T-helper 1 cell treated with Interleukin-12 subunit alpha and Interleukin-12 subunit beta and Interleukin-4 antibody, amounts not matched to agents 30 ng/mL and 1 ng/mL, for 36 hours (primary cell): ENCODE measurements around the gene SMIM1. TPM values are rescaled to one million over a fixed set of nuclear protein-coding genes. Genes with fewer than 3 reads are reported as not detected.
"Not testable (repeated sequence)": the region's sequence is repeated elsewhere in the genome, so short reads cannot be mapped to it uniquely, and the experiment has no call there.

Source experiments
- intact Hi-C: fragments of 100-400 bp; cut with micrococcal nuclease; formaldehyde crosslinking; loops from one replicate; pipeline ENCODE4 v1.15.1; 2024
- total RNA-seq: library from RNA; stranded (reverse); gene quantifications from 2 replicates; pipeline ENCODE4 v1.2.3, GENCODE V29; 2022

The SMIM1 gene
- total RNA-seq, 1 donor from 2014 or later, result not detected

- intact Hi-C loops, result no loop called here
Observed at GRCh38 chr1:3789421-3790300, 17.1 kb downstream of the SMIM1 start.

- intact Hi-C loops, result no loop called here
Observed at GRCh38 chr1:3790500-3790923, 18.0 kb downstream of the SMIM1 start.

GRCh38 chr1:3790952-3791351 lies 18.4 kb downstream of the SMIM1 start:
- intact Hi-C loops, result no loop called here

- intact Hi-C loops, result loop anchor here (1.0 kb wide), 7 partner anchors 19 to 171 kb away; partner anchors contain the start of genes C1orf174, CEP104, DFFB and SMIM1
Observed at GRCh38 chr1:3795453-3796214, 23.1 kb downstream of the SMIM1 start.

- intact Hi-C loops, result loop anchor here (1.0 kb wide), 7 partner anchors 20 to 172 kb away; partner anchors contain the start of genes C1orf174, CEP104, DFFB and SMIM1
Observed at GRCh38 chr1:3796215-3797061, 23.9 kb downstream of the SMIM1 start, which contains the start of gene LRRC47. LRRC47 (minus strand) TSS chr1:3796498; CDS start chr1:3796476, 22 bp downstream.

- intact Hi-C loops, result no loop called here
Observed at GRCh38 chr1:3799976-3800685, 27.6 kb downstream of the SMIM1 start.

GRCh38 chr1:3800795-3801194 lies 28.2 kb downstream of the SMIM1 start:
- intact Hi-C loops, result loop anchor here (1.0 kb wide), 1 partner anchor 24 kb away; no protein-coding TSS in a partner anchor

- intact Hi-C loops, result no loop called here
Observed at GRCh38 chr1:3803905-3804626, 31.5 kb downstream of the SMIM1 start.

GRCh38 chr1:3804627-3804944 lies 32.0 kb downstream of the SMIM1 start:
- intact Hi-C loops, result not testable (repeated sequence)

- intact Hi-C loops, result no loop called here
Observed at GRCh38 chr1:3805038-3805437, 32.5 kb downstream of the SMIM1 start.

GRCh38 chr1:3807769-3808168 lies 35.2 kb downstream of the SMIM1 start:
- intact Hi-C loops, result no loop called here

GRCh38 chr1:3809680-3810079 lies 37.1 kb downstream of the SMIM1 start:
- intact Hi-C loops, result no loop called here

- intact Hi-C loops, result not testable (repeated sequence)
Observed at GRCh38 chr1:3810149-3810761, 37.7 kb downstream of the SMIM1 start.

GRCh38 chr1:3811595-3811911 lies 39.0 kb downstream of the SMIM1 start:
- intact Hi-C loops, result no loop called here

- intact Hi-C loops, result no loop called here
Observed at GRCh38 chr1:3814065-3814464, 41.5 kb downstream of the SMIM1 start.

- intact Hi-C loops, result no loop called here
Observed at GRCh38 chr1:3814771-3815561, 42.4 kb downstream of the SMIM1 start.

GRCh38 chr1:3816331-3817137 lies 44.0 kb downstream of the SMIM1 start:
- intact Hi-C loops, result no loop called here
